Left renal pelvis (tissue), 4 donors: ENCODE data around the gene DOCK1. TPM values are rescaled to one million over a fixed set of nuclear protein-coding genes. Genes with fewer than 3 reads are reported as not detected.

Source experiments
- DNase-seq, 4 donors: peaks; one replicate each; pipeline ENCODE4 v3.0.0-alpha.2; 2013; ENCODE audit warnings: low read depth in 4 of 4, low spot score in 3 of 4
- polyA plus RNA-seq, 4 donors: library from polyadenylated mRNA; unstranded; fragments of 120-200 nt; gene quantifications; one replicate each; pipeline ENCODE4 v1.2.1, GENCODE V29; 2013; ENCODE audit not compliant: insufficient read length in 4 of 4

The DOCK1 gene
- polyA plus RNA-seq, 4 donors = 62.7 to 68.3 (median 66.4) TPM

DNA sequence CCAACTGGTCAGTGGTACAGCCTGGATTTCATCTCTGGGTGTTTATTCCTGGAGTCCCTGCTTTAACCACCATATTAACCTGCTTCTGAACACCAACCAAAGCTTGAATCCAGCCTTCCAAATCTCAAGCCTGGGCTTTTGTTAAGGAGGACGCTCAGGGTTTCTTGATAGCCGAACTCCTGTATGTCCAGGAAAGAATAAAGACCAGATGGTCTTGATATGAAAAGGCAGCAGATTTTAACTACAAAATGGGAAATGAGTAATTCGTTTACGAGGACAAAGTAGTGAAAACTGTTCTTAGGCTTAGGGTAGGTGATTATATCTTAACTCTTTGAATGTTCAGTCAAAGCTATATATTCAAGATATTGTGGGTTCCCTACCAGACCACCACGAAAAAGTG lies 420.3 kb downstream of the DOCK1 start:
- no peak for DNase-seq

- no peak for DNase-seq
These were observed 421.7 kb downstream of the DOCK1 start for GRCh38 chr10:127326883-127327282.

DNA sequence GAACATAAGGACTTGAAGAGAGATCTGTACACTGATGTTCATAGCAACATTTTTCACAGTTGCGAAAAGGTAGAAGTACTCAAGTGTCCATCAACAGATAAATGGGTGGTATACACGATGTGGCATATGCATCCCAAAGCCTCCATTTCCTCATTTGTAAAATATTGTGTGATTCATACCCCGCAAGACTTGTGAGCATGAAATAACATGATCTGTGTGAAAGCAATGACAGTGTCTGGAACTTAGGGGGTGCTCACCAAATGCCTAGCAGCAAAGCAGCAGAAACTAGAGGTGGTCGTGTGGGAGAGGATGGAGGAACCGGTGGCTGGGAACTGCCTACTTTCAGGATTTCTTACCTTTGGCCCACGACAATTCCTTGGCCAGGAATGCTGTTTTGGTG lies 426.5 kb downstream of the DOCK1 start:
- no peak for DNase-seq

DNA sequence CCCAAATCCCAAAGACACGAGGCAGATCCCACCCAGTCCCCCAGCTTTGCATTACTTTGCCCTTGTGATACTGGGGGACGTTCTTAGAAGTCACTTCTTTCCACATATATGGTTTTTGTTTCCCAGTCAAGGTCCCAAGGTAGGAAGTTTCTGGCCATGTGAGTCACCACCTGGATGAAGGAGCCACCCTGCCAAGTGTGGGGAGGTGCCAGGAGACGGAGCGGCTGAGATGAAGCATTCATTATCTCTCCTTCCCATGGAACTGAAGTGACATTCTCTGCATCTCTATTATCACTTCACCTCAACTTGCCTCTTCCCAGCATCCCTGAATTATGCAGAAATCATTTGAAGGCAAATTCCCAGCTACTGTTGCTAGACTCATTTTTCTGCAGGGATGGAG lies 427.4 kb downstream of the DOCK1 start:
- DNase-seq = no peak

- DNase-seq = no peak
These were observed 432.6 kb downstream of the DOCK1 start for GRCh38 chr10:127337801-127338200.

- no peak for DNase-seq
These were observed 433.3 kb downstream of the DOCK1 start for GRCh38 chr10:127338399-127339110.

DNA sequence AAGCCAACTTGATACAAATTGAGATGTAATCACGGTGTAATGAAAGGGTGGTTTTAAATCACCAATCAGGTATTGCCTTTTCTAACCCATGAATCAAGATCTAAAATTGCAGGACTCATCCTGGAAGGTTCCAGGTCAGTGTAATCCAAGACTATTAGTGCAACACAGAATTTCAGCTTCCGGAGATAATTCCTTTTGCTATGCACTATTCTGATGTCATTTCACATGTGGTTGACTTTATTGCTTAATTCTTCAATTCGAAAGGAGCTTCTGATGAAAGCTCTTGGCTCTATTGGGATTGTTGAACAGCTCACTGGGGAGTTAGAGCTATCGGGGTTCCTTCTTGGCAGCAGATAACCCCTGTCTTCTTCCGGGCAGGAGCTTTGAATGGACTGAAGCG lies 438.6 kb downstream of the DOCK1 start:
- DNase-seq = no peak

DNA sequence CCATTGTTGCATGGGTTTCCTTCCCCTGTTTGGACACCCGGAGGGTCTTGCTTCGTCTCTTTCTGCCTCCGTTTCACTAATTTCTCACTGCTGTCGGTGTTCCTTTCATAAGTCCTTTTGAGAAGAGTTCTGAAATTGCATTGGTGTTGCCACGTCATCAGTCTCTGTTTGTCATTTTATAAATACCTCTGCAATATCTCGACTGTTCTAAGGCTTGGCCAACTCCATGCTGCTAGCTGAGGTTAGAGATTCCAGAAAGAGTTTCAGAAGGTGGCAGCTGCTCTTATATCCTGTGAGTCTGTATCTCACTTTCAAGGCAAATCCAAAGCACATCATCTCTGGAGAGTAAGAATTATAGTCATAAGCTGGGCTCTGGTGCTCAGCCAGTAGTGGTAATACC lies 439.1 kb downstream of the DOCK1 start:
- no peak for DNase-seq

DNA sequence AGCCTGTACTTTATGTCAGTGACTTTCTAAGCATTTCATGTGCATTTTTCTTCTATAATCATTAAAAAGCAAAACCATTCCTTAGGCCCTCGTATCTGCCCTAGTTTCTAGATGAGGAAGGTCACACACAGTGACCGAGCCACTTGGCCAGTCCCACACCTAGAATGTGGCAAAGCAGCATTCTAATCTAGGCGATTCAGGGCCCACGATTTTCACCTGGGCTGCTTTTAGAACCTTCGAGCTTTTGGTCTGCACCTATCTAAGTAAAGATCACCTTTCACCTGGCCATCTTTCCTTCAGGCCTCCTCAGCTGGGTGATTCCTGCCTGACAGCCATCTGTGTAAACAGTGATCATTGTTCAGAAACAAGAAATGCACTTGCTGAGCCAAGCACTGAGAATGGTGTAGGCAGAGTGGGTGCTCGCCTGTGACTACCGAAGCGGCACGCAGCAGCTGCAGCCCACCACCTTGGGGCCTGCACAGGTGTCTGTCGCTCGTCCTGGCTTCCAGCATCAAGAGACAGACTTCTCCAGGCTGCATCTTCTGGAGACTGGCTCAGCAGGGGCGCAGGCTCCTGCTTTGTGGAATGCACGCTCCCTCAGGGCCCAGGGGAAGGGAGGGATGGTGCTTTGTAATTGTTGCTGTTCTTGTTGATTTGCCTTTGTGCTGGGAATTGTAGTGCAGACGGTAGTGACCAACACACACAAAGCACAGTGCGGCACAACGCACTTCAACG lies 440.2 kb downstream of the DOCK1 start:
- no peak for DNase-seq

GRCh38 chr10:127346604-127347003 lies 441.4 kb downstream of the DOCK1 start:
- DNase-seq = no peak

DNA sequence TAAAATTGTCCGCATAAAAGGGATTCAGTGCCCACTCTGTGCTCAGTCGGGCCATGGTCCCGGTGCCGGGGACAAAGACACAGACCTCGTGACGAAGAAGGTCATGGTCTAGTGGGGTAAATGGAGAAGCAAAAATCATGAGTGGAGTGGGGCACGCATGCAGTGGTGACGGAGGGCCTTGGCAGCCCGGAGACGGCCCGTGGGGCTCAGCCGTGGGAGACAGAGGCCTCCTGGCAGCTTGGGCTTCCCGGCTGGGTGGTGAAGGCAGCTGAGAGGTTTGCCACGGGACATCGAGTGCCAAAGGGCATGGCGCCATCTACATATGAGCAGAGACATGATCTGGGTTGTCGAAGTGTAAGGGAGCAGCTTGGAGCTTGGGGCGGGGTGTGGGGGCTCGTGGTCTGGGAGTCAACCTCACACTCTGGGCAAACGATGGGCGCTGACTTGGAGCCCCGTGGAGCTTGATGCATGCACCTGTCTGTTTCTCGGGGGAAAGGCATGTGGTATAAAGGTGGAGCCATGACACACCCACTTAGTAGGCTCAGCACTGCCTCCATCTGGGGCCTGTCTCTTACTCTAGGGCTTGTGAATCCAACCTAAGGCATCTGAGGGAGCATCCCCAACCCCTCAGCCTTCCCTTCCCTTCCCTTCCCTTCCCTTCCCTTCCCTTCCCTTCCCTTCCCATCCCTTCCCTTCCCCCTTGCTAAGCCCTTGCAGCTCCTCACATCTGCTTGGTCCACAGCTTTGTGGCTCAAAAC lies 442.2 kb downstream of the DOCK1 start:
- DNase-seq = no peak

GRCh38 chr10:127349737-127350136 lies 444.5 kb downstream of the DOCK1 start:
- DNase-seq = no peak

- DNase-seq = no peak
These were observed 446.3 kb downstream of the DOCK1 start for GRCh38 chr10:127351542-127351941.

DNA sequence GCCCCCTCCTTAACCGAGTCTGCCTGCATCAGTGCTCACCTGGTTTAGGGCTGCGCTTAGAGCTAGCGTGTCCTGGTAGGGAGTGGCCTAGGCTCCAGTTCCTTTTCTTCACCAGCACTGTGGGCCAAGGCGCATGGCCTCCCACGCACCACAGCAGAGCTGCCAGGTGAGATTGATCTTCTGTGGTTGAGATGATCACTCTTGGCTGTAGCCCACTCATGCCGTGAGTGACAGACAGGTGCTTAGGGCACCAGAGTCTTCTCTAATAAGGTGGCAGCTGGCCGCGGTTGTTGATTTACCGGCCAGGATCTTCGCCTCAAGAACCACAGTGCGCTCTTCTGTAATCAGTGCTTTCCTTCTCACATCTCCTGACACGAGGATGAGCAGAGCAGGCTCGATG lies 448.3 kb downstream of the DOCK1 start:
- no peak for DNase-seq

GRCh38 chr10:127354255-127354654 lies 449.0 kb downstream of the DOCK1 start:
- DNase-seq = no peak

DNA sequence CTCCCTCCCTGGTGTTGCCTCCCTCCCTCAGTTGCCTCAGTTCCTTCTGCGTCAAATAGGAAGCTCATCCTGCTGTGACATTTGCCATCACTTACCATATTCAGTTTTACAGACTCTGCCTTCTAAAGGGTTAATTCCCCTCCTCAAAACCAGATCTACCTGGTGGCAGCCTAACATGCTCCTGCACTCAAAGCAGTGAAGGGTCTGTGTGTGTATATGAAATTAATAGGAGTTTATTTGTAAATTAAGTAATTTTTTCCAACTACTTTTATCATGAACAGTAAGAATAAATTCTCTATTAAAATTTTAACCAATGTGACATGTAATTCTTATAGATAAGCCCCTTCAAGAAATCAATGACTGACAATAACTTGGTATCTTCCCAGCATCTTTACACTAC lies 449.8 kb downstream of the DOCK1 start:
- no peak for DNase-seq

- no peak for DNase-seq
These were observed 451.1 kb downstream of the DOCK1 start for GRCh38 chr10:127356360-127356759.

GRCh38 chr10:127357265-127357664 lies 452.0 kb downstream of the DOCK1 start:
- no peak for DNase-seq

- DNase-seq = peak in 1 of 4 donors; percentile 39
These were observed 453.1 kb downstream of the DOCK1 start for GRCh38 chr10:127358337-127358736.

DNA sequence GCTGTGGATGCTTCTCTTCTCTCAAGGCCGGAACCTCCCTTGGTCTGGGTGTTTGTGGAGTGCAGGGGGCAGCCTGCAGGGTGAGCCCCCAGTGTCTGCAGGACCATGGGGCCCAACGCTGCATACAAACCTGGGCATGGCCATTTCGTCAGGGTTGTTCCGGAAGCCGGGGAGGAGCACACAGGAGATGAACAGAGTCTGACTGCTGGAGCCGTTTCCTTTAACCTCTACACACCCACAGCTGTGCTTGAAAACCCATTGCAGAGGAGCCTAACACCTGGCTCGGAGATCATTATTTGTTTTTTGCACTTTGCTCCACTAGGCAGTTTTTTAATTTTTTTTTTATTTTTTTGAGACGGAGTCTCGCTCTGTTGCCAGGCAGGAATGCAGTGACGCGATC lies 458.8 kb downstream of the DOCK1 start:
- DNase-seq = no peak

DNA sequence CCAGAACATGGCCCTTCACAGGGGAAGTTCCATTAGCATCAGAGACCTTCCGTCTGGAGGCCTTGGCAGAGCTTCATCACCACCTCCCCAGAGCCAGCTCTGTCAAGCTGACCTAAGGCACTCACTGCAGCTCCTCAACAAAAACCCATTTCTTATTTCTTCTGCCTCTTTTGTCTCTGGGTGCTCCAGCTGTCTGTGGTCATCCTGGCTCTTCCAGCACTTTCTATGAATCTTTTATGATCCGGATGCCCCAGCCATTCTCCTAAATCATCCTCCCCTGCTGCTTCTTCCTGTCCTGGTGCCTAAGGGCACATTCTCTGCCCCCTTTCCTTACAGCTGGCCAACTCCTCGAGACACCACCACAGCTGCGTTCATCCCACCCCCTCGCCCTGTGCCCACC lies 462.9 kb downstream of the DOCK1 start:
- DNase-seq = no peak

GRCh38 chr10:127368929-127369328 lies 463.7 kb downstream of the DOCK1 start:
- DNase-seq = no peak
